ENCODE measurements around the gene KDM4E.

KDM4E gene

GRCh38 chr11:95050595-95051202 is 25.6 kb downstream of the KDM4E start:
- H3K4me3 ChIP-seq (ENCODE audit: control insufficient read depth, low read depth, low read length) = no peak overlapping the region
- no peak for TF ChIP-seq CTCF (IDR thresholded peaks at IDR 0.05; ENCODE audit: control insufficient read depth, insufficient read depth, low read depth, low read length, missing control alignments)
- no peak for DNase-seq (ENCODE audit: low read depth)

GRCh38 chr11:95054356-95054755 is 29.3 kb downstream of the KDM4E start:
- no peak for TF ChIP-seq CTCF (IDR thresholded peaks at IDR 0.05; ENCODE audit: control insufficient read depth, insufficient read depth, low read depth, low read length, missing control alignments)
- no peak for DNase-seq (ENCODE audit: low read depth)
- H3K4me3 ChIP-seq (ENCODE audit: control insufficient read depth, low read depth, low read length) = no peak overlapping the region

GRCh38 chr11:95055283-95055897 is 30.3 kb downstream of the KDM4E start:
- no peak for TF ChIP-seq CTCF (IDR thresholded peaks at IDR 0.05; ENCODE audit: control insufficient read depth, insufficient read depth, low read depth, low read length, missing control alignments)
- DNase-seq (ENCODE audit: low read depth) = no peak
- H3K4me3 ChIP-seq (ENCODE audit: control insufficient read depth, low read depth, low read length) = no peak overlapping the region

- no peak for DNase-seq (ENCODE audit: low read depth)
- no peak overlapping the region for H3K4me3 ChIP-seq (ENCODE audit: control insufficient read depth, low read depth, low read length)
- TF ChIP-seq CTCF (IDR thresholded peaks at IDR 0.05; ENCODE audit: control insufficient read depth, insufficient read depth, low read depth, low read length, missing control alignments) = no peak
Measured at GRCh38 chr11:95057959-95058358, 32.9 kb downstream of the KDM4E start.

GRCh38 chr11:95058621-95059020 is 33.6 kb downstream of the KDM4E start:
- no peak for TF ChIP-seq CTCF (IDR thresholded peaks at IDR 0.05; ENCODE audit: control insufficient read depth, insufficient read depth, low read depth, low read length, missing control alignments)
- H3K4me3 ChIP-seq (ENCODE audit: control insufficient read depth, low read depth, low read length) = no peak overlapping the region
- DNase-seq (ENCODE audit: low read depth) = no peak

GRCh38 chr11:95059046-95059445 is 34.0 kb downstream of the KDM4E start:
- no peak overlapping the region for H3K4me3 ChIP-seq (ENCODE audit: control insufficient read depth, low read depth, low read length)
- no peak for TF ChIP-seq CTCF (IDR thresholded peaks at IDR 0.05; ENCODE audit: control insufficient read depth, insufficient read depth, low read depth, low read length, missing control alignments)
- no peak for DNase-seq (ENCODE audit: low read depth)
